Activated T-cell treated with anti-CD3 and anti-CD28 coated beads, Interleukin-2, amount 50 U/mL, for 72 hours (primary cell): ENCODE results near the gene EPN2. TPM values are rescaled to one million over a fixed set of nuclear protein-coding genes. Genes with fewer than 3 reads are reported as not detected.
"Not testable (repeated sequence)": the region's sequence is repeated elsewhere in the genome, so short reads cannot be mapped to it uniquely, and the experiment has no call there.

ENCODE experiments used
- ATAC-seq, 2 donors: fragments of 150-1000 bp; cut with Tn5 transposase; replicated peaks in 1 of 2; 2 replicates each; pipeline ENCODE4 v1.10.0; 2021; ENCODE audit warnings: moderate library complexity in 2 of 2, mild to moderate bottlenecking in 1 of 2
- DNase-seq, 2 donors: peaks; one replicate each; pipeline ENCODE4 v3.0.0; 2021 to 2022; ENCODE audit warnings: mixed read lengths in 1 of 2
- H3K27ac Mint-ChIP-seq: one replicate; pipeline ENCODE4 v1.8.0; 2022; ENCODE audit warnings: mild to moderate bottlenecking, moderate library complexity, mixed read lengths
- H3K27me3 Mint-ChIP-seq: one replicate; pipeline ENCODE4 v1.8.0; 2022; ENCODE audit warnings: low read depth, mixed read lengths
- H3K36me3 Mint-ChIP-seq, 2 donors: one replicate each; pipeline ENCODE4 v1.8.0; 2022; ENCODE audit warnings: mixed read lengths in 2 of 2, mild to moderate bottlenecking in 1 of 2; ENCODE audit not compliant: insufficient read depth in 2 of 2
- H3K4me1 Mint-ChIP-seq: one replicate; pipeline ENCODE4 v1.8.0; 2022; ENCODE audit warnings: low read depth, mixed read lengths
- H3K4me3 Mint-ChIP-seq, 2 donors: one replicate each; pipeline ENCODE4 v1.8.0; 2022; ENCODE audit warnings: mild to moderate bottlenecking in 2 of 2, mixed read lengths in 2 of 2, moderate library complexity in 2 of 2
- H3K9me3 Mint-ChIP-seq, 2 donors: one replicate each; pipeline ENCODE4 v1.8.0; 2022; ENCODE audit warnings: mixed read lengths in 2 of 2
- total RNA-seq, 2 donors: library from RNA; stranded (reverse); gene quantifications; one replicate each; pipeline ENCODE4 v1.2.3, GENCODE V29; 2022

The EPN2 gene
- total RNA-seq, 2 donors from 2014 or later: 5.3 to 9.0 TPM

DNA sequence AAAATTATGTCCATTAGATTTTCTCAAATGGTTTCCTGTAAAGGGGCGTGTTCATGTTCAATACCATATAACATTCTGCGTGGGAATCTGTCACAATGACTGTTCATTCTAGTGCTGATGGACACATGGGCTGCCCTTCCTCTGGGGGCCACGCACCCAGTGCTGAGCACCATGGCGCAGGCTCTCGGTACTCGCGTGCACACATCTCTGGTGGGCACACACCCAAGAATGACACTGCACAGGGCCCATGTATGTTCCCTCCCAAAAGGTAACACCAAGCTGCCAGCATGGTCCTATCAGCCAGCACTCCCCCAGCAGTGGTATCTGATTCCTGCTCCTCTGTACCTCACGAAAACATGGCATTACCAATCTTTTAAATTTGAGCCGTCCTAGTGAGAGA is 111.6 kb downstream of the EPN2 start:
- Mint-ChIP-seq H3K4me3 (no peak overlapping the region), H3K36me3 (no peaks in the 10 kb centered on the region), H3K9me3 (no peaks in the 10 kb centered on the region), H3K27me3 (no peaks in the 10 kb centered on the region), H3K27ac (no peak overlapping the region), H3K4me1 (no peaks in the 10 kb centered on the region)
- no peak for ATAC-seq
- no peak for DNase-seq

DNA sequence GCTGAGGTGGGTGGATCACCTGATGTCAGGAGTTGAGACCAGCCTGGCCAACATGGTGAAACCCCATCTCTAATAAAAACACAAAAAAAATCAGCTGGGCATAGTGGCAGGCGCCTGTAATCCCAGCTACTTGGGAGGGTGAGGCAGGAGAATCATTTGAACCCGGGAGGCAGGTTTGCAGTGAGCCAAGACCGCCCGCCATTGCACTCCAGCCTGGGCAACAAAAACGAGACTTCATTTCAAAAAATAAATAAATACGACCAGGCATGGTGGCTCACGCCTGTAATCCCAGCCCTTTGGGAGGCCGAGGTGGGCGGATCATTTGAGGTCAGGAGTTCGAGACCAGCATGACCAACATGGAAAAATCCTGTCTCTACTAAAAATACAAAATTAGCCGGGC is 116.2 kb downstream of the EPN2 start:
- DNase-seq, H3K4me3 Mint-ChIP-seq, ATAC-seq, H3K4me1 Mint-ChIP-seq, H3K9me3 Mint-ChIP-seq, H3K27ac Mint-ChIP-seq, H3K36me3 Mint-ChIP-seq: not testable (repeated sequence)
- H3K27me3 Mint-ChIP-seq: peaks cover 11% of the 10 kb centered on the region

DNA sequence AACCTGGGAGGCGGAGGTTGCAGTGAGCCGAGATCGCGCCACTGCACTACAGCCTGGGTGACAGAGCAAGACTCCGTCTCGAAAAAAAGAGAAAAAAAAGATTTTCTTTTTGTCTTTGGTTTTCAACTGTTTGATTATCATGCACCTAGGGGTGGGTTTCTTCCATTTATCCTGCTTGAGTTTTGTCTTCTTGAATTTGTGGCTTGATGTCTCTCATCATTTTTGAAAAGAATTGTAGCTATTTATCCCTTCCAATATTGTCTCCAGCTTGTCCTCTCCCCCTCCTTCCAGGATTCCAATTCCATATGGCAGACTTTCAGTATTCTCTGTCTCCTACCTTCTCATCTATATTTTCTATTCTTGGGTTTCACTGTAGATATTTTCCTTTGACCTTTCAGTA is 117.6 kb downstream of the EPN2 start:
- no peak for DNase-seq
- H3K27me3 Mint-ChIP-seq: peaks cover 11% of the 10 kb centered on the region
- no peaks in the 10 kb centered on the region for H3K36me3 Mint-ChIP-seq
- H3K9me3 Mint-ChIP-seq: no peaks in the 10 kb centered on the region
- H3K4me3 Mint-ChIP-seq: no peak overlapping the region
- no peak for ATAC-seq
- H3K4me1 Mint-ChIP-seq: no peaks in the 10 kb centered on the region
- no peak overlapping the region for H3K27ac Mint-ChIP-seq

GRCh38 chr17:19357351-19357750 is 120.2 kb downstream of the EPN2 start:
- DNase-seq (no peak), ATAC-seq (no peak)
- Mint-ChIP-seq H3K9me3 (no peaks in the 10 kb centered on the region), H3K4me3 (no peak overlapping the region), H3K27ac (no peak overlapping the region), H3K27me3 (peaks cover 17% of the 10 kb centered on the region), H3K36me3 (no peaks in the 10 kb centered on the region), H3K4me1 (peaks cover 9% of the 10 kb centered on the region)

- Mint-ChIP-seq H3K36me3 (no peaks in the 10 kb centered on the region), H3K4me1 (peaks cover 9% of the 10 kb centered on the region), H3K27ac (no peak overlapping the region), H3K9me3 (no peaks in the 10 kb centered on the region), H3K27me3 (peaks cover 17% of the 10 kb centered on the region), H3K4me3 (no peak overlapping the region)
- no peak for ATAC-seq
- DNase-seq: no peak
Observed at GRCh38 chr17:19357761-19358160, 120.6 kb downstream of the EPN2 start.

DNA sequence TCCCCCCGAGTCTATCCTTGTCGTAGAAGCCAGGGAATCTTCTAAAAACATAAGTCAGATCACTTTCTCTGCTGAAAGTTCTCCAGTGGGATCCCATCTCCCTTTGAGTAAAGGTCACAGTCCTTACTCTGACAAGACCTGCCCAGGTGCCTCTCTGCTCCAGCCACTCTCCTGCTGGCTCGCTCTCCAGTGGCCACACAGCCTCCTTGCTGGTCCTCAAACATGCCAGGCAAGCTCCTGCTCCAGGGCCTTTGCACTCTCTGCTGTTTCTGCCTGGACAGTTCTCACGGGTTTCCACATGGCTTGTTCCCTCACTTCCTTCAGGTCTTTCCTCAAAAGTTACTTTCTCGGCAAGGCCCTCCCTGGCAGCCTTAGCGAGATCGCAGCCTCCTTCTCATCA is 122.0 kb downstream of the EPN2 start:
- peaks cover 9% of the 10 kb centered on the region for H3K4me1 Mint-ChIP-seq
- H3K36me3 Mint-ChIP-seq: no peaks in the 10 kb centered on the region
- H3K9me3 Mint-ChIP-seq: no peaks in the 10 kb centered on the region
- H3K4me3 Mint-ChIP-seq: no peak overlapping the region
- DNase-seq: no peak
- no peak for ATAC-seq
- no peak overlapping the region for H3K27ac Mint-ChIP-seq
- H3K27me3 Mint-ChIP-seq: peaks cover 14% of the 10 kb centered on the region

DNA sequence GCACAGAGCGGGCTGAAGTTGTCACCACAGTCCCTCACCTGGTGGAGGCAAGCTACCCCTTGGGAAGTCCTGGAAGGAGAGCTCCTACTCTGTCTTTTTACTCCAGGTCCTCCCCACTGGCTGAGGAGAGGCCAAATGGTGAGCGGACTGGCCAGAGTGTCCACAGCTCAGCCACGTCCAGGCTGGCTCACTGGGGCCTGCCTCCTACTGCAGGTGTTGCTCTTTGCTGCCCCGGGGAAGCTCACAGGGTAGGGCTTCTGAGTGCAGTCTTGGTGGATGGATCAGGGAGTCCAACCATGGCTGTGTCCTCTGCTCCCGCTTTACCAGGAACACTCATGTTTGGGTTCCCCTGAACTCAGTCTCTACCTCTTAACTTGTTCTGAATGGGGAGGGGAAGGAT is 122.7 kb downstream of the EPN2 start:
- Mint-ChIP-seq H3K4me1 (peaks cover 9% of the 10 kb centered on the region), H3K36me3 (no peaks in the 10 kb centered on the region), H3K27me3 (peaks cover 11% of the 10 kb centered on the region), H3K27ac (no peak overlapping the region), H3K9me3 (no peaks in the 10 kb centered on the region), H3K4me3 (no peak overlapping the region)
- DNase-seq (no peak), ATAC-seq (no peak)

GRCh38 chr17:19360772-19361171 is 123.6 kb downstream of the EPN2 start:
- Mint-ChIP-seq H3K4me3 (no peak overlapping the region), H3K27me3 (peaks cover 11% of the 10 kb centered on the region), H3K27ac (no peak overlapping the region), H3K4me1 (peaks cover 9% of the 10 kb centered on the region), H3K9me3 (no peaks in the 10 kb centered on the region), H3K36me3 (no peaks in the 10 kb centered on the region)
- no peak for ATAC-seq
- no peak for DNase-seq

DNA sequence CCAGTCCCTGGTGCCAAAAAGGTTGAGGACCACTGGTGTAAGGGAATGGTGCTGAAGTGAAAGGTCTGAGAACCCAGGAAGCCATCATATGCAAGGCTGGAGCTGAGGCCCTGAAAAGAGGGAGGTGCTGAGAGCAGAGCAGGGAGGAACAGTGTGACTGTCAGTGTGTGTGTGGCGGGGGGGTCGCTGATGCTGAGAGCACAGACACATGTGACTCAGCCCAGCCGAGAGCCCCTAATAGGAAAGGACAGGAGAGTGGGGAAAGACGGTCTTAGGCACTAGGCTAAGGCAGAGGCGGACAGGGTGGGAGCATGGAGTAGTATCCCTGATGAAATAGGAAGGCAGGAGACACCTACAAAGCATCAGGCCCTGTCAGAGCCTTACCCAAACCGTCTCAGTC is 124.2 kb downstream of the EPN2 start:
- DNase-seq (no peak), ATAC-seq (no peak)
- H3K27me3 Mint-ChIP-seq: peaks cover 11% of the 10 kb centered on the region
- H3K4me3 Mint-ChIP-seq: peak overlapping the region; percentile 38 to 87
- no peaks in the 10 kb centered on the region for H3K9me3 Mint-ChIP-seq
- H3K36me3 Mint-ChIP-seq: no peaks in the 10 kb centered on the region
- no peak overlapping the region for H3K27ac Mint-ChIP-seq
- H3K4me1 Mint-ChIP-seq: peaks cover 9% of the 10 kb centered on the region

DNA sequence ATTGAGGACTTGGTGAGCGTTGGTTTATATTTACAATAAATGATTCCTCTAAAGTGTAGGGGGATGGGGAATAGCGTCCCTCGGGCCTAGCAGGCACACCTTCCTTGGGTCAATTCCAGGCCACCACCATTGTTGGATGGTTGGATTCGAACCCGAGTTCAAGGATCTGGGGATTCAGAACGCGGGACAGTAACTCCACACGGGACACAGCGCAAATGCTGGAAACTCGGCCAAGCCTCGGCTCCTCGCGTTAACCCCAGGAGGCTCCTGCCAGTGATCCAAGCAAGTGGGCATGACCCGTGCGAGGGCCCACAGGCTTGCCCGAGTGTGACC is 124.7 kb downstream of the EPN2 start:
- Mint-ChIP-seq H3K27ac (no peak overlapping the region), H3K27me3 (peaks cover 7% of the 10 kb centered on the region), H3K36me3 (no peaks in the 10 kb centered on the region), H3K4me1 (peaks cover 9% of the 10 kb centered on the region), H3K9me3 (no peaks in the 10 kb centered on the region), H3K4me3 (peak overlapping the region; percentile 87)
- no peak for DNase-seq
- ATAC-seq: no peak

GRCh38 chr17:19362277-19363113 is 125.3 kb downstream of the EPN2 start, which contains the start of gene B9D1:
B9D1 (minus strand) TSS chr17:19362723; CDS start chr17:19362569, 154 bp downstream.
- ATAC-seq (peak; percentile 87 to 88), DNase-seq (peak; percentile 87 to 90)
- Mint-ChIP-seq H3K4me1 (peaks cover 9% of the 10 kb centered on the region), H3K4me3 (peak within 1 kb of the TSS; percentile 87), H3K36me3 (no peaks in the 10 kb centered on the region), H3K27ac (no peak within 1 kb of the TSS), H3K27me3 (peaks cover 6% of the 10 kb centered on the region), H3K9me3 (no peaks in the 10 kb centered on the region)

GRCh38 chr17:19363114-19363438 is 125.9 kb downstream of the EPN2 start:
- H3K27me3 Mint-ChIP-seq: peaks cover 6% of the 10 kb centered on the region
- H3K4me1 Mint-ChIP-seq: peaks cover 9% of the 10 kb centered on the region
- DNase-seq: no peak
- H3K36me3 Mint-ChIP-seq: no peaks in the 10 kb centered on the region
- H3K4me3 Mint-ChIP-seq: peak overlapping the region; percentile 87
- no peaks in the 10 kb centered on the region for H3K9me3 Mint-ChIP-seq
- ATAC-seq: no peak
- H3K27ac Mint-ChIP-seq: no peak overlapping the region

- no peak for ATAC-seq
- H3K27me3 Mint-ChIP-seq: peaks cover 6% of the 10 kb centered on the region
- peaks cover 9% of the 10 kb centered on the region for H3K4me1 Mint-ChIP-seq
- DNase-seq: no peak
- H3K4me3 Mint-ChIP-seq: no peak overlapping the region
- no peak overlapping the region for H3K27ac Mint-ChIP-seq
- H3K36me3 Mint-ChIP-seq: no peaks in the 10 kb centered on the region
- no peaks in the 10 kb centered on the region for H3K9me3 Mint-ChIP-seq
Observed at GRCh38 chr17:19363460-19364035, 126.4 kb downstream of the EPN2 start.
